Esophagus muscularis mucosa (tissue), 4 donors: ENCODE data around the gene LRTM2. TPM values are rescaled to one million over a fixed set of nuclear protein-coding genes. Genes with fewer than 3 reads are reported as not detected.

ENCODE experiments used
- DNase-seq: peaks from one replicate; pipeline ENCODE4 v3.0.0-alpha.2; 2017; ENCODE audit errors: extremely low spot score
- H3K27ac ChIP-seq, 4 donors: fragments of 200-600 bp; sonication (generic); replicated peaks in 1 of 4; 1 replicate in 3 of 4; 2 replicates in 1 of 4; pipeline ENCODE4 v1.5.1; 2016 to 2019; ENCODE audit warnings: mild to moderate bottlenecking in 1 of 4
- H3K27me3 ChIP-seq, 4 donors: fragments of 200-600 bp; sonication (generic); one replicate each; pipeline versions ENCODE4 v1.5.1 to v1.6.0; 2016 to 2019
- H3K36me3 ChIP-seq, 4 donors: fragments of 200-600 bp; sonication (generic); one replicate each; pipeline ENCODE4 v1.5.1; 2016 to 2019
- H3K4me1 ChIP-seq, 4 donors: fragments of 200-600 bp; sonication (generic); one replicate each; pipeline ENCODE4 v1.5.1; 2016 to 2019
- H3K4me3 ChIP-seq, 4 donors: fragments of 200-600 bp; sonication (generic); 1 replicate in 2 of 4; 2 replicates in 2 of 4; pipeline ENCODE4 v1.5.1; 2016 to 2019; ENCODE audit warnings: mild to moderate bottlenecking in 4 of 4, moderate library complexity in 1 of 4
- H3K9me3 ChIP-seq, 4 donors: fragments of 200-600 bp; sonication (generic); 1 replicate in 3 of 4; 2 replicates in 1 of 4; pipeline ENCODE4 v1.5.1; 2016 to 2019
- CTCF ChIP-seq, 3 experiments: fragments of 200-600 bp in 2 of 3; fragments of 450-650 bp in 1 of 3; sonication (generic) in 2 of 3; IDR thresholded peaks; one replicate each; pipeline ENCODE4 v1.5.1; 2017 to 2019; ENCODE audit warnings: antibody characterized with exemption in 3 of 3, mild to moderate bottlenecking in 2 of 3, moderate library complexity in 1 of 3
- EP300 ChIP-seq: sonication (generic); formaldehyde crosslinking; IDR thresholded peaks from one replicate; pipeline ENCODE4 v1.6.1; 2017; ENCODE audit warnings: antibody characterized with exemption
- POLR2A ChIP-seq: fragments of 450-650 bp; IDR thresholded peaks from one replicate; pipeline ENCODE4 v1.6.1; 2017; ENCODE audit warnings: antibody characterized with exemption, moderate library complexity, mild to moderate bottlenecking, low read depth
- POLR2AphosphoS5 ChIP-seq, 2 donors: sonication (generic); formaldehyde crosslinking; IDR thresholded peaks; one replicate each; pipeline ENCODE4 v1.6.1; 2017; ENCODE audit warnings: antibody characterized with exemption in 2 of 2
- WGBS: methylation state at CpG from one replicate; pipeline ENCODE4 v1.1.5; 2018; 5-methylcytosine and 5-hydroxymethylcytosine counted together
- intact Hi-C: fragments of 100-400 bp; cut with DNase I; formaldehyde crosslinking; loops from one replicate; pipeline ENCODE4 v1.15.1; 2023
- total RNA-seq, 4 donors: library from RNA; depleted of rRNA; stranded (reverse); fragments of >200 nt; gene quantifications; one replicate each; pipeline versions ENCODE4 v1.1.0 to v1.2.1, GENCODE V29; 2016

The LRTM2 gene
- total RNA-seq, 4 donors from 2014 or later, result 0.17 TPM; not detected in 3

DNA sequence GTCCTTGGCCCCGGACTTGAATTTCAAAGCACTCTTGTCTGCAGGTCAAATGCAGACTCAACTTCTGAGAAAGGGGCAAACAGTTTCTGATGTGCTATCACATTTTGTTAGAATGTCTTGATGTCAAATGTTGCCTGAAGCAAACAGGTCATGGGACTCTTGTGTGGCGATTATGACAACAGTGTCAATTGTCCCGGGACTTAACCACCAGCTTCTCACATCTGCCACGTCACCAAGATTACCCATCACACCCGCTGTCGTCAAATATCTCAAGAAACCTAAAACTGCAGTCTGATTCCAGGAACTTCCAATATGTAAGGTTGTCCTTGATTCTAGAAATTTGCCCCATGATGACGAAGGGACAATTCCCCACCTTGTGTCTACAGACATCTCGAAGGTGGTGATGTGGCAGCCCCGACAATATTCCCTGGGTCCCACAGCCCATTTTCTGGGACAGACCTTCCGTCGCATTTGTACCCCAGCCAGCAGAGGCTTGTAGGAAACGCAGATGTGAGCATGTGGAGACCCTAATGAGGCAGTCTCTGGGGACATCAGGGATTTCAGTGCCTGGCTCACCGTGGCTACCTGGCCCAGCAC lies 21.3 kb downstream of the LRTM2 start:
- Histone ChIP-seq H3K4me1 (no peaks in the 10 kb centered on the region), H3K9me3 (no peaks in the 10 kb centered on the region), H3K27ac (no peak overlapping the region), H3K4me3 (no peak overlapping the region), H3K27me3 (peaks cover 0 to 31% (median 0%) of the 10 kb centered on the region in 4 donors), H3K36me3 (no peaks in the 10 kb centered on the region)
- intact Hi-C loops, result no loop called here
- TF ChIP-seq POLR2AphosphoS5 (IDR thresholded peaks at IDR 0.05) (no peak), EP300 (no peak), CTCF (IDR thresholded peaks at IDR 0.05) (no peak), POLR2A (no peak)
- WGBS, result 89% methylated on average over 12 of the region's 13 CpGs
- no peak for DNase-seq

GRCh38 chr12:1842183-1842904 lies 22.0 kb downstream of the LRTM2 start:
- no peak for DNase-seq
- Histone ChIP-seq H3K27ac (no peak overlapping the region), H3K4me1 (no peaks in the 10 kb centered on the region), H3K27me3 (peaks cover 0 to 30% (median 0%) of the 10 kb centered on the region in 4 donors), H3K9me3 (no peaks in the 10 kb centered on the region), H3K4me3 (no peak overlapping the region), H3K36me3 (no peaks in the 10 kb centered on the region)
- 71% methylated on average over 16 of the region's 18 CpGs for WGBS
- TF ChIP-seq EP300 (no peak), POLR2AphosphoS5 (IDR thresholded peaks at IDR 0.05) (no peak), CTCF (IDR thresholded peaks at IDR 0.05) (no peak), POLR2A (no peak)
- intact Hi-C loops, result no loop called here

DNA sequence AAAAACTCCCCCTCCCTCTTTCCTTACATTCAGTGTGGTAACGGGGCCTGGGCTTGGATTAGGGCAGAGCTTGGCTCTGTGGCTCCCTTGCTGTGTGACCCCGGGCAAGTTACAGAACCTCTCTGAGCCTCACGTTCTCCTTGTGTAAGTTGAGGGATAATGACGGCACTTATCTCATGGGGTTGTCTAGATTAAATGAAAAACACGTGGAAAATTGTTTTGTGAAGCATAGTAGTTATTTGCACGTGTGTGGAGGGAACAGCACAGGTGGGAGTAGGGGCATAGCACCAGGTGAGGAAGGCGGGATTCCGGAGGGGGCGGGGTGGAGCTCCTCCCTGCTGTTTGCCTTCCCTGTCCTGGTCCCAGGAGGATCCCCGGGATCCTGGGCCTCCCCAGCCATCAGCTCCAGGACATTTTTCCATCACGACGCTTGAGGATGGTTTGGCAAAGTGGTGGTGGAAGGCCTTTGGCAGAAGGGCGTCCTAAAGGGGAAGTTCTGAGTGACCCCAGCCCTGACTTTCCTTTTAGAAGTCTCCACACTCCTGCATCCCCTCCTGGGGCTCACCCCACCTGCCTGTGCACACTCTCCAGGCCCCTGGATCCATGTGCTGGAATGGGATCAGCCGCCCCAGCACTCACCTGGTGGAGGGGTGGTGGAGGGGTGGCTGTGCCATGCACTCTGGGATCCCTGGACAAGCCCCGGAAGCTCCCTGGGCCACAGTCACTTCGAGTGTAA lies 22.7 kb downstream of the LRTM2 start:
- TF ChIP-seq POLR2AphosphoS5 (IDR thresholded peaks at IDR 0.05), result no peak
- no peak for TF ChIP-seq CTCF (IDR thresholded peaks at IDR 0.05)
- no peak for TF ChIP-seq EP300
- no peak for TF ChIP-seq POLR2A
- Histone ChIP-seq H3K4me1 (no peaks in the 10 kb centered on the region), H3K9me3 (no peaks in the 10 kb centered on the region), H3K4me3 (no peak overlapping the region), H3K36me3 (no peaks in the 10 kb centered on the region), H3K27ac (no peak overlapping the region), H3K27me3 (peaks cover 0 to 30% (median 0%) of the 10 kb centered on the region in 4 donors)
- WGBS, result 76% methylated on average over 15 of the region's 16 CpGs
- no peak for DNase-seq
- intact Hi-C loops, result no loop called here

- no peak for TF ChIP-seq EP300
- TF ChIP-seq POLR2AphosphoS5 (IDR thresholded peaks at IDR 0.05), result no peak
- no peak for TF ChIP-seq CTCF (IDR thresholded peaks at IDR 0.05)
- Histone ChIP-seq H3K4me1 (no peaks in the 10 kb centered on the region), H3K4me3 (no peak overlapping the region), H3K27me3 (peaks cover 0 to 30% (median 0%) of the 10 kb centered on the region in 4 donors), H3K36me3 (no peaks in the 10 kb centered on the region), H3K27ac (no peak overlapping the region), H3K9me3 (no peaks in the 10 kb centered on the region)
- intact Hi-C loops, result no loop called here
- 40% methylated on average over 3 of the region's 3 CpGs for WGBS
- no peak for DNase-seq
Measured at GRCh38 chr12:1843641-1844005, 23.3 kb downstream of the LRTM2 start.
